ENCODE results near the gene TP53RK.

DNA sequence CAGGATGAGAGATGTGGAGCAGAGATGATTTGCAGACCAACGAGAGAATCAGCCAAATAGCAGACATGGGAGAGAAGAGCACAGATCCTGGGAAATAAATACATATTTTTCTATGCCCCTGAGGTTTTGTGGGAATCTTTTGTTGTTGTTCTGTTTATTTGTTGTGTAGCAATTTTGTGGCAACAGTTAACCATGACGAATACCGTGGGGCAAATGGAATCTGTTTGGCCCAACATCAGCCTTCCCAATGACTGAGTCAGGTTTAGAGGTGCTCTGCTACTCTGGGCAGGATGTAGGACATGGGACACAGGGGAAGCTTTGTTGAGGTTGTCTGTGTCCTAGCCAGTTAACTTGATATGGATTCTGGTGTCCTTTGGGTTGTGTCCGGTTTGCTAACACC, 12.3 kb upstream of the TP53RK start:
- TF ChIP-seq, protein P1, sequence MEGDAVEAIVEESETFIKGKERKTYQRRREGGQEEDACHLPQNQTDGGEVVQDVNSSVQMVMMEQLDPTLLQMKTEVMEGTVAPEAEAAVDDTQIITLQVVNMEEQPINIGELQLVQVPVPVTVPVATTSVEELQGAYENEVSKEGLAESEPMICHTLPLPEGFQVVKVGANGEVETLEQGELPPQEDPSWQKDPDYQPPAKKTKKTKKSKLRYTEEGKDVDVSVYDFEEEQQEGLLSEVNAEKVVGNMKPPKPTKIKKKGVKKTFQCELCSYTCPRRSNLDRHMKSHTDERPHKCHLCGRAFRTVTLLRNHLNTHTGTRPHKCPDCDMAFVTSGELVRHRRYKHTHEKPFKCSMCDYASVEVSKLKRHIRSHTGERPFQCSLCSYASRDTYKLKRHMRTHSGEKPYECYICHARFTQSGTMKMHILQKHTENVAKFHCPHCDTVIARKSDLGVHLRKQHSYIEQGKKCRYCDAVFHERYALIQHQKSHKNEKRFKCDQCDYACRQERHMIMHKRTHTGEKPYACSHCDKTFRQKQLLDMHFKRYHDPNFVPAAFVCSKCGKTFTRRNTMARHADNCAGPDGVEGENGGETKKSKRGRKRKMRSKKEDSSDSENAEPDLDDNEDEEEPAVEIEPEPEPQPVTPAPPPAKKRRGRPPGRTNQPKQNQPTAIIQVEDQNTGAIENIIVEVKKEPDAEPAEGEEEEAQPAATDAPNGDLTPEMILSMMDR (IDR thresholded peaks at IDR 0.05): no peak
- no peak for TF ChIP-seq EZH2 (IDR thresholded peaks at IDR 0.05; ENCODE audit: borderline replicate concordance, insufficient read depth, low read depth, low read length, poor library complexity, severe bottlenecking)

Data from B cell (primary cell).